ENCODE data around the gene ARHGAP6. TPM values are rescaled to one million over a fixed set of nuclear protein-coding genes. Genes with fewer than 3 reads are reported as not detected.

Gene ARHGAP6
- total RNA-seq, 1 donor from 2014 or later: 4.9 TPM

GRCh38 chrX:11187001-11187400, 478.7 kb downstream of the ARHGAP6 start:
- no peak for TF ChIP-seq CTCF (conservative IDR thresholded peaks at IDR 0.05; ENCODE audit: low read depth, low read length)
- DNase-seq (ENCODE audit: low read depth): no peak

GRCh38 chrX:11185861-11186260, 479.9 kb downstream of the ARHGAP6 start:
- DNase-seq (ENCODE audit: low read depth): no peak
- H3K4me3 ChIP-seq (ENCODE audit: low read depth, low read length): no peak overlapping the region
- no peak for TF ChIP-seq CTCF (conservative IDR thresholded peaks at IDR 0.05; ENCODE audit: low read depth, low read length)

More at GRCh38 chrX:11187001-11187400, 478.7 kb downstream of the ARHGAP6 start:
- no peak overlapping the region for H3K4me3 ChIP-seq (ENCODE audit: low read depth, low read length)

GRCh38 chrX:11180571-11180970, 485.1 kb downstream of the ARHGAP6 start:
- TF ChIP-seq CTCF (conservative IDR thresholded peaks at IDR 0.05; ENCODE audit: low read depth, low read length): no peak
- DNase-seq (ENCODE audit: low read depth): no peak
- H3K4me3 ChIP-seq (ENCODE audit: low read depth, low read length): no peak overlapping the region

GRCh38 chrX:11172415-11172814, 493.3 kb downstream of the ARHGAP6 start:
- H3K4me3 ChIP-seq (ENCODE audit: low read depth, low read length): no peak overlapping the region
- no peak for TF ChIP-seq CTCF (conservative IDR thresholded peaks at IDR 0.05; ENCODE audit: low read depth, low read length)
- no peak for DNase-seq (ENCODE audit: low read depth)

- no peak for TF ChIP-seq CTCF (conservative IDR thresholded peaks at IDR 0.05; ENCODE audit: low read depth, low read length)
- H3K4me3 ChIP-seq (ENCODE audit: low read depth, low read length): no peak overlapping the region
- no peak for DNase-seq (ENCODE audit: low read depth)
Measured at GRCh38 chrX:11171956-11172355, 493.8 kb downstream of the ARHGAP6 start.

GRCh38 chrX:11164433-11164832, 501.3 kb downstream of the ARHGAP6 start:
- no peak overlapping the region for H3K4me3 ChIP-seq (ENCODE audit: low read depth, low read length)
- no peak for TF ChIP-seq CTCF (conservative IDR thresholded peaks at IDR 0.05; ENCODE audit: low read depth, low read length)
- DNase-seq (ENCODE audit: low read depth): no peak

GRCh38 chrX:11159149-11159548, 506.6 kb downstream of the ARHGAP6 start:
- no peak for TF ChIP-seq CTCF (conservative IDR thresholded peaks at IDR 0.05; ENCODE audit: low read depth, low read length)
- H3K4me3 ChIP-seq (ENCODE audit: low read depth, low read length): no peak overlapping the region
- no peak for DNase-seq (ENCODE audit: low read depth)

Measured in epithelial cell of proximal tubule (primary cell).